ENCODE measurements around the gene DDX4.

DDX4 gene

GRCh38 chr5:55866485-55866884 is 128.6 kb downstream of the DDX4 start:
- DNase-seq (ENCODE audit: low read depth): no peak
